ENCODE results near the gene PGAP2. TPM values are rescaled to one million over a fixed set of nuclear protein-coding genes. Genes with fewer than 3 reads are reported as not detected.

PGAP2 gene
- total RNA-seq, 1 experiment from 2014 or later: 53.6 TPM

GRCh38 chr11:3815845-3816244 is 7.5 kb downstream of the PGAP2 start:
- TF ChIP-seq CTCF (IDR thresholded peaks at IDR 0.05; ENCODE audit: insufficient read depth in 1 of 2, low read depth in 1 of 2, low read length in 1 of 2, severe bottlenecking in 1 of 2, unreplicated experiment in 1 of 2): no peak
- peaks cover 1% of the 10 kb centered on the region for H3K36me3 ChIP-seq (ENCODE audit: control insufficient read depth, insufficient read depth, low read length)
- peaks cover 18% of the 10 kb centered on the region for H3K4me1 Mint-ChIP-seq (ENCODE audit: low read depth, unreplicated experiment)
- H3K4me3 ChIP-seq (ENCODE audit: low read depth, low read length): no peak overlapping the region
- H3K9me3 ChIP-seq: no peaks in the 10 kb centered on the region
- no peak for DNase-seq
- CTCF ChIA-PET: interaction anchor here (0.5 to 1.2 kb wide), 2 partner anchors 26 to 840 kb away, joined by 3 to 5 read pairs; no protein-coding TSS in a partner anchor
- H3K4me3 Mint-ChIP-seq (ENCODE audit: unreplicated experiment): no peak overlapping the region
- no TSS peak for BruUV-seq (replicated peaks)
- H3K27me3 Mint-ChIP-seq (ENCODE audit: insufficient read depth, unreplicated experiment): no peaks in the 10 kb centered on the region
- H3K9me3 Mint-ChIP-seq (ENCODE audit: unreplicated experiment): no peaks in the 10 kb centered on the region
- H3K4me1 ChIP-seq: peaks cover 17% of the 10 kb centered on the region
- no peaks in the 10 kb centered on the region for H3K36me3 Mint-ChIP-seq (ENCODE audit: insufficient read depth, unreplicated experiment)
- no peaks in the 10 kb centered on the region for H3K27me3 ChIP-seq (replicated peaks; ENCODE audit: control insufficient read depth, insufficient read depth, low read length)
- POLR2A ChIA-PET: no interaction called here
- intact Hi-C loops (cut with micrococcal nuclease; ENCODE audit: unreplicated experiment): no loop called here
- H3K27ac Mint-ChIP-seq (ENCODE audit: unreplicated experiment): no peak overlapping the region

- Mint-ChIP-seq H3K27me3 (ENCODE audit: insufficient read depth, unreplicated experiment) (no peaks in the 10 kb centered on the region), H3K27ac (ENCODE audit: unreplicated experiment) (peak overlapping the region; percentile 24)
- H3K27me3 ChIP-seq (replicated peaks; ENCODE audit: control insufficient read depth, insufficient read depth, low read length): no peaks in the 10 kb centered on the region
Measured at GRCh38 chr11:3816673-3817072, 8.3 kb downstream of the PGAP2 start.

GRCh38 chr11:3817181-3817800 is 8.9 kb downstream of the PGAP2 start:
- no peak for TF ChIP-seq CTCF (IDR thresholded peaks at IDR 0.05; ENCODE audit: insufficient read depth in 1 of 2, low read depth in 1 of 2, low read length in 1 of 2, severe bottlenecking in 1 of 2, unreplicated experiment in 1 of 2)
- Histone ChIP-seq H3K36me3 (ENCODE audit: control insufficient read depth, insufficient read depth, low read length) (peaks cover 1% of the 10 kb centered on the region), H3K4me1 (peaks cover 17% of the 10 kb centered on the region), H3K27me3 (replicated peaks; ENCODE audit: control insufficient read depth, insufficient read depth, low read length) (no peaks in the 10 kb centered on the region), H3K9me3 (no peaks in the 10 kb centered on the region), H3K4me3 (ENCODE audit: low read depth, low read length) (no peak overlapping the region)
- H3K4me3 Mint-ChIP-seq (ENCODE audit: unreplicated experiment): no peak overlapping the region
- ChIA-PET POLR2A (no interaction called here), CTCF (interaction anchor here (1.0 kb wide), 1 partner anchor 17 kb away, joined by 3 read pairs; no protein-coding TSS in a partner anchor)
- BruUV-seq (replicated peaks): no TSS peak
- peak overlapping the region; percentile 24 for H3K27ac Mint-ChIP-seq (ENCODE audit: unreplicated experiment)
- no peaks in the 10 kb centered on the region for H3K9me3 Mint-ChIP-seq (ENCODE audit: unreplicated experiment)
- intact Hi-C loops (cut with micrococcal nuclease; ENCODE audit: unreplicated experiment): no loop called here
- no peaks in the 10 kb centered on the region for H3K27me3 Mint-ChIP-seq (ENCODE audit: insufficient read depth, unreplicated experiment)
- no peak for DNase-seq
- peaks cover 18% of the 10 kb centered on the region for H3K4me1 Mint-ChIP-seq (ENCODE audit: low read depth, unreplicated experiment)
- no peaks in the 10 kb centered on the region for H3K36me3 Mint-ChIP-seq (ENCODE audit: insufficient read depth, unreplicated experiment)

More at GRCh38 chr11:3816673-3817072, 8.3 kb downstream of the PGAP2 start:
- intact Hi-C loops (cut with micrococcal nuclease; ENCODE audit: unreplicated experiment): no loop called here
- BruUV-seq (replicated peaks): no TSS peak
- Mint-ChIP-seq H3K36me3 (ENCODE audit: insufficient read depth, unreplicated experiment) (no peaks in the 10 kb centered on the region), H3K4me1 (ENCODE audit: low read depth, unreplicated experiment) (peaks cover 18% of the 10 kb centered on the region), H3K9me3 (ENCODE audit: unreplicated experiment) (no peaks in the 10 kb centered on the region), H3K4me3 (ENCODE audit: unreplicated experiment) (no peak overlapping the region)
- no peak for TF ChIP-seq CTCF (IDR thresholded peaks at IDR 0.05; ENCODE audit: insufficient read depth in 1 of 2, low read depth in 1 of 2, low read length in 1 of 2, severe bottlenecking in 1 of 2, unreplicated experiment in 1 of 2)
- ChIA-PET CTCF (interaction anchor here (1.0 to 1.2 kb wide), 2 partner anchors 18 to 25 kb away, joined by 3 to 5 read pairs; no protein-coding TSS in a partner anchor), POLR2A (no interaction called here)
- peaks cover 17% of the 10 kb centered on the region for H3K4me1 ChIP-seq
- no peaks in the 10 kb centered on the region for H3K9me3 ChIP-seq
- peak in 1 of 2 experiments; percentile 63 for DNase-seq
- peaks cover 1% of the 10 kb centered on the region for H3K36me3 ChIP-seq (ENCODE audit: control insufficient read depth, insufficient read depth, low read length)
- H3K4me3 ChIP-seq (ENCODE audit: low read depth, low read length): no peak overlapping the region
